HEK293T (cell line): ENCODE results near the gene DNAJC11.

ENCODE experiments used
- CTCF ChIA-PET: fragments of 350-600 bp; formaldehyde crosslinking; extraction: SDS; loops from one replicate; lab custom pipeline; 2021; ENCODE audit warnings: antibody characterized with exemption, inconsistent platforms; lab: Yijun Ruan, JAX
- POLR2A ChIA-PET: fragments of 350-600 bp; formaldehyde crosslinking; extraction: SDS; loops from one replicate; lab custom pipeline; 2020; ENCODE audit warnings: antibody characterized with exemption, inconsistent platforms; lab: Yijun Ruan, JAX
- DNase-seq: peaks from one replicate; pipeline ENCODE4 v3.0.0; 2012; ENCODE audit warnings: mixed read lengths; ENCODE audit errors: extremely low spot score
- ARNT ChIP-seq: fragments of 450-650 bp; IDR thresholded peaks from 2 replicates; pipeline ENCODE4 v1.6.1; 2017; ENCODE audit warnings: mild to moderate bottlenecking
- BHLHE40 ChIP-seq: fragments of 450-650 bp; IDR thresholded peaks from 2 replicates; pipeline ENCODE4 v1.6.1; 2016; ENCODE audit warnings: mild to moderate bottlenecking, moderate library complexity, borderline replicate concordance
- CTBP1 ChIP-seq: fragments of 450-650 bp; IDR thresholded peaks from 2 replicates; pipeline ENCODE4 v1.6.1; 2016; ENCODE audit warnings: borderline replicate concordance
- ELF4 ChIP-seq: fragments of 450-650 bp; IDR thresholded peaks from 2 replicates; pipeline ENCODE4 v1.6.1; 2017; ENCODE audit warnings: antibody characterized with exemption
- FOXA1 ChIP-seq: fragments of 450-650 bp; IDR thresholded peaks from 2 replicates; pipeline ENCODE4 v1.6.1; 2016; ENCODE audit warnings: mild to moderate bottlenecking
- FOXK2 ChIP-seq: fragments of 450-650 bp; IDR thresholded peaks from 2 replicates; pipeline ENCODE4 v1.6.1; 2016; ENCODE audit warnings: mild to moderate bottlenecking
- FOXM1 ChIP-seq: fragments of 450-650 bp; IDR thresholded peaks from 2 replicates; pipeline ENCODE4 v1.6.1; 2017; ENCODE audit warnings: mild to moderate bottlenecking, borderline replicate concordance
- HDGF ChIP-seq: fragments of 450-650 bp; IDR thresholded peaks from 2 replicates; pipeline ENCODE4 v1.6.1; 2017; ENCODE audit warnings: antibody characterized with exemption, borderline replicate concordance
- L3MBTL2 ChIP-seq: fragments of 450-650 bp; conservative IDR thresholded peaks from 2 replicates; pipeline ENCODE4 v1.6.1; 2016; ENCODE audit warnings: mild to moderate bottlenecking
- LEF1 ChIP-seq: fragments of 450-650 bp; IDR thresholded peaks from 2 replicates; pipeline ENCODE4 v1.6.1; 2017; ENCODE audit warnings: mild to moderate bottlenecking, borderline replicate concordance
- NFRKB ChIP-seq: fragments of 450-650 bp; IDR thresholded peaks from 2 replicates; pipeline ENCODE4 v1.6.1; 2016; ENCODE audit warnings: mild to moderate bottlenecking, moderate library complexity
- PKNOX1 ChIP-seq: fragments of 450-650 bp; IDR thresholded peaks from 2 replicates; pipeline ENCODE4 v1.6.1; 2016
- SP1 ChIP-seq: fragments of 450-650 bp; IDR thresholded peaks from 2 replicates; pipeline ENCODE4 v1.6.1; 2017
- SUZ12 ChIP-seq: fragments of 450-650 bp; IDR thresholded peaks from 2 replicates; pipeline ENCODE4 v1.6.1; 2016; ENCODE audit warnings: mild to moderate bottlenecking
- TARDBP ChIP-seq: fragments of 450-650 bp; IDR thresholded peaks from 2 replicates; pipeline ENCODE4 v1.6.1; 2016
- ZNF384 ChIP-seq: fragments of 450-650 bp; IDR thresholded peaks from 2 replicates; pipeline ENCODE4 v1.6.1; 2016

Gene DNAJC11

GRCh38 chr1:6623269-6623965 is 78.2 kb downstream of the DNAJC11 start:
- no peak for DNase-seq
- ChIA-PET POLR2A (interaction anchor here (0.6 to 1.4 kb wide), 2 partner anchors 20 to 281 kb away, joined by 3 to 5 read pairs; no protein-coding TSS in a partner anchor), CTCF (interaction anchor here (1.0 kb wide), 1 partner anchor 12 kb away, joined by 5 read pairs; no protein-coding TSS in a partner anchor)
- TF ChIP-seq BHLHE40 (no peak), HDGF (no peak), ZNF384 (no peak), FOXA1 (no peak), TARDBP (no peak), FOXM1 (no peak), L3MBTL2 (no peak), NFRKB (no peak), LEF1 (no peak), ELF4 (no peak), SUZ12 (no peak), CTBP1 (no peak)

GRCh38 chr1:6622396-6623152 is 79.0 kb downstream of the DNAJC11 start:
- POLR2A ChIA-PET, result interaction anchor here (1.4 kb wide), 1 partner anchor 19 kb away, joined by 5 read pairs; no protein-coding TSS in a partner anchor
- no peak for DNase-seq
- CTCF ChIA-PET, result no interaction called here

GRCh38 chr1:6621429-6622391 is 79.9 kb downstream of the DNAJC11 start:
- no peak for TF ChIP-seq ARNT
- TF ChIP-seq CTBP1, result no peak
- TF ChIP-seq L3MBTL2, result no peak
- TF ChIP-seq SUZ12, result no peak
- TF ChIP-seq TARDBP, result no peak
- TF ChIP-seq ELF4, result no peak
- TF ChIP-seq NFRKB, result no peak
- TF ChIP-seq ZNF384, result no peak
- TF ChIP-seq FOXM1, result no peak
- TF ChIP-seq LEF1, result no peak
- TF ChIP-seq PKNOX1, result no peak
- TF ChIP-seq FOXK2, result no peak
- TF ChIP-seq FOXA1, result no peak
- TF ChIP-seq BHLHE40, result no peak
- TF ChIP-seq HDGF, result no peak
- TF ChIP-seq SP1, result no peak
- no peak for DNase-seq
- CTCF ChIA-PET, result no interaction called here
- POLR2A ChIA-PET, result interaction anchor here (1.4 kb wide), 1 partner anchor 18 kb away, joined by 5 read pairs; no protein-coding TSS in a partner anchor

More at GRCh38 chr1:6622396-6623152, 79.0 kb downstream of the DNAJC11 start:
- TF ChIP-seq ELF4, result no peak
- no peak for TF ChIP-seq FOXK2
- no peak for TF ChIP-seq TARDBP
- TF ChIP-seq SP1, result no peak
- no peak for TF ChIP-seq ARNT
- no peak for TF ChIP-seq CTBP1
- TF ChIP-seq SUZ12, result no peak
- TF ChIP-seq BHLHE40, result no peak
- no peak for TF ChIP-seq FOXA1
- TF ChIP-seq LEF1, result no peak

- no peak for DNase-seq
- ChIA-PET CTCF (no interaction called here), POLR2A (no interaction called here)
- no peak for TF ChIP-seq FOXM1
Observed at GRCh38 chr1:6619045-6619444, 82.6 kb downstream of the DNAJC11 start.

GRCh38 chr1:6614929-6615785 is 86.5 kb downstream of the DNAJC11 start:
- ChIA-PET CTCF (no interaction called here), POLR2A (interaction anchor here (0.7 to 1.5 kb wide), 4 partner anchors 12 to 62 kb away, joined by 3 read pairs; partner anchors contain the start of gene ZBTB48)
- no peak for TF ChIP-seq SUZ12
- TF ChIP-seq L3MBTL2, result no peak
- no peak for TF ChIP-seq FOXM1
- no peak for TF ChIP-seq HDGF
- TF ChIP-seq PKNOX1, result no peak
- no peak for TF ChIP-seq NFRKB
- no peak for TF ChIP-seq FOXK2
- TF ChIP-seq ZNF384, result no peak
- TF ChIP-seq TARDBP, result no peak
- no peak for TF ChIP-seq CTBP1
- TF ChIP-seq ARNT, result no peak
- TF ChIP-seq BHLHE40, result no peak
- TF ChIP-seq FOXA1, result no peak
- TF ChIP-seq SP1, result no peak
- TF ChIP-seq LEF1, result no peak
- no peak for TF ChIP-seq ELF4
- no peak for DNase-seq
